AG04449 (cell line): ENCODE data around the gene RPL12.
"Not testable (repeated sequence)": the region's sequence is repeated elsewhere in the genome, so short reads cannot be mapped to it uniquely, and the experiment has no call there.

Source experiments
- CTCF ChIA-PET: fragments of 350-600 bp; formaldehyde crosslinking; extraction: SDS; loops from one replicate; lab custom pipeline; 2021; ENCODE audit warnings: antibody characterized with exemption; lab: Yijun Ruan, JAX
- POLR2A ChIA-PET: fragments of 400-600, 350-600 bp; formaldehyde crosslinking; extraction: SDS; loops from one replicate; lab custom pipeline; 2020; ENCODE audit warnings: antibody characterized with exemption, inconsistent platforms; lab: Yijun Ruan, JAX
- DNase-seq: peaks from one replicate; pipeline ENCODE4 v3.0.0-alpha.2; 2010; ENCODE audit warnings: low read depth, low spot score
- H3K4me3 ChIP-seq: 2 replicates; pipeline ENCODE4 v1.5.1; 2011; ENCODE audit warnings: low read depth, mild to moderate bottlenecking, control low read depth, low read length
- CTCF ChIP-seq: IDR thresholded peaks from one replicate; pipeline ENCODE4 v1.5.1; 2011; ENCODE audit warnings: mild to moderate bottlenecking, moderate library complexity, low read length, control low read depth, inconsistent platforms; ENCODE audit not compliant: insufficient read depth; ENCODE audit errors: missing control alignments

Gene RPL12

GRCh38 chr9:127479507-127480081 is 28.4 kb upstream of the RPL12 start:
- POLR2A ChIA-PET = interaction anchor here (0.6 to 1.2 kb wide), 2 partner anchors 28 to 57 kb away, joined by 3 read pairs; partner anchors contain the start of genes LRSAM1 and RPL12
- no peak for TF ChIP-seq CTCF
- CTCF ChIA-PET = interaction anchor here (1.2 to 1.7 kb wide), 3 partner anchors 9 to 110 kb away, joined by 5 read pairs; no protein-coding TSS in a partner anchor

GRCh38 chr9:127474592-127474991 is 23.4 kb upstream of the RPL12 start:
- no peak for DNase-seq
- ChIA-PET CTCF (interaction anchor here (1.1 to 1.7 kb wide), 3 partner anchors 19 to 260 kb away, joined by 3 to 5 read pairs (median 4); partner anchors contain the start of gene TOR2A), POLR2A (interaction anchor here (1.1 kb wide), 1 partner anchor 23 kb away, joined by 5 read pairs; the partner anchor contains the start of genes LRSAM1 and RPL12)
- H3K4me3 ChIP-seq = no peak overlapping the region
- TF ChIP-seq CTCF = no peak

More at GRCh38 chr9:127479507-127480081, 28.4 kb upstream of the RPL12 start:
- H3K4me3 ChIP-seq = no peak overlapping the region
- no peak for DNase-seq

- no peak for TF ChIP-seq CTCF
- DNase-seq = no peak
- ChIA-PET CTCF (interaction anchor here (1.1 to 1.7 kb wide), 3 partner anchors 19 to 261 kb away, joined by 3 to 5 read pairs (median 4); partner anchors contain the start of gene TOR2A), POLR2A (interaction anchor here (1.1 kb wide), 1 partner anchor 22 kb away, joined by 5 read pairs; the partner anchor contains the start of genes LRSAM1 and RPL12)
- H3K4me3 ChIP-seq = no peak overlapping the region
Measured at GRCh38 chr9:127473932-127474331, 22.7 kb upstream of the RPL12 start.

- ChIA-PET CTCF (interaction anchor here (1.4 to 1.7 kb wide), 2 partner anchors 18 to 112 kb away, joined by 3 to 5 read pairs; no protein-coding TSS in a partner anchor), POLR2A (interaction anchor here (1.1 kb wide), 1 partner anchor 22 kb away, joined by 5 read pairs; the partner anchor contains the start of genes LRSAM1 and RPL12)
- no peak for DNase-seq
- H3K4me3 ChIP-seq = no peak overlapping the region
- no peak for TF ChIP-seq CTCF
Measured at GRCh38 chr9:127473501-127473900, 22.3 kb upstream of the RPL12 start.

GRCh38 chr9:127470662-127471061 is 19.5 kb upstream of the RPL12 start:
- H3K4me3 ChIP-seq = no peak overlapping the region
- no peak for TF ChIP-seq CTCF
- POLR2A ChIA-PET = interaction anchor here (0.6 kb wide), 1 partner anchor 15 kb away, joined by 3 read pairs; no protein-coding TSS in a partner anchor
- CTCF ChIA-PET = interaction anchor here (1.9 kb wide), 1 partner anchor 115 kb away, joined by 6 read pairs; no protein-coding TSS in a partner anchor
- DNase-seq = no peak

- no peak for TF ChIP-seq CTCF
- no peak for DNase-seq
- CTCF ChIA-PET = interaction anchor here (1.4 kb wide), 1 partner anchor 12 kb away, joined by 5 read pairs; no protein-coding TSS in a partner anchor
- POLR2A ChIA-PET = no interaction called here
- H3K4me3 ChIP-seq = no peak overlapping the region
Measured at GRCh38 chr9:127467621-127468020, 16.4 kb upstream of the RPL12 start.

GRCh38 chr9:127466407-127466917 is 15.3 kb upstream of the RPL12 start:
- CTCF ChIA-PET, H3K4me3 ChIP-seq, POLR2A ChIA-PET, DNase-seq: not testable (repeated sequence)
